ENCODE results near the gene NTM.
"Not testable (repeated sequence)": the region's sequence is repeated elsewhere in the genome, so short reads cannot be mapped to it uniquely, and the experiment has no call there.

NTM gene

DNA sequence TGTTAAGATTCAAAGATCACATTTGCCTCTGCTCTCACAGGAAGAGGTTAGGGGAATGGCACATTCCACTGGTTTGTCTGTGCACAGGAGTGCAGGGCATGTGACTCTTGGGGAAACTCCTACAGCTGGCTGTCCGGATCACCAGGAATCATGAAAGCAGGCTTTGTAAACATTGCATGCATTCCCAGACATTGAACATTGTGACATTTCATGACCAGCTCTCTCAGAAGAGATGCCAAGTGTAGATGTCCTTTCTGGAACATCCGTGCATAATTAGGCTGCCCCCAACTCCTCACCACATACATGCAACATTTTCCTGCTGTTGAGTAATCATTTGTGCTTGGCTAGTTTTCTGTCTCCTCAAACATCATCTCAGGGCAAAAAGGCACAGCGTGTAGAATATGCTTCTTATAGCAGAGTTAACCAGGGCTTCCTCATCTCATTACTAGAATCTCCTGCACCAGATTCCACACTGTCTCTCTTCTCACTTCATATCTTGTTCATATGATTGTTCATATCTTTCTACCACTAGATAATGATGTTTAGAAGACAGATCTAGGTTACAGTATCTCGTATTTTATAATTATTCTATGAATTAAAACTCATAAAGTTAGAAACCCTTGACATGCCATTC is 694.7 kb downstream of the NTM start:
- DNase-seq = no peak

DNA sequence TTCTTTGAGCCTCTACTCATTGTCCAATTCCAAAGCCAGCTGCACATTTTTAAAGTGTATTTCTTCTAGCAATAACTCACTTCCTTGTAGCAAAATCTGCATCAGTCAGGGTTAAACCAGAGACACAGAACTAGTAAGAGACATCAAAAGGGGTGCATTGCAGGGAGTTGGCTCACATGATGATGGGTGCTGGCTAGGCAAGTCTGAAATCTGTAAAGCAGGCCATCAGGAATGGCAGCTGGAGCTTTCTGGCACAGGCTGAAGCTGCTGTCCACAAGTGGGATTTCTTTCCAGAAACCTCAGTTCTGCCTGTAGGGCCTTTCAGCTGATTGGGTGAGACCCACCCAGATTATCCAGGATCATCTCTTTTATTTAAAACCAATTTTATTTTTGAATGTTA is 698.1 kb downstream of the NTM start:
- no peak for DNase-seq

DNA sequence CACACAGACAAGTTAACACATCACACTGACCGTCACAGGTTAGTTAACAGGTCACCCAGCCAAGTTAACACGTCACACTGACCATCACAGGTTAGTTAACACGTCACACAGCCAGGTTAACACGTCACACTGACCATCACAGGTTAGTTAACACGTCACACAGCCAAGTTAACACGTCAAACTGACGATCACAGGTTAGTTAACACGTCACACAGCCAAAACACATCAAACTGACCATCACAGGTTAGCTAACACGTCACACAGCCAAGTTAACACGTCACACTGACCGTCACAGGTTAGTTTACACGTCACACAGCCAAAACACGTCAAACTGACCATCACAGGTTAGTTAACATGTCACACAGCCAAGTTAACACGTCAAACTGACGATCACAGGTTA is 699.2 kb downstream of the NTM start:
- not testable (repeated sequence) for DNase-seq

DNA sequence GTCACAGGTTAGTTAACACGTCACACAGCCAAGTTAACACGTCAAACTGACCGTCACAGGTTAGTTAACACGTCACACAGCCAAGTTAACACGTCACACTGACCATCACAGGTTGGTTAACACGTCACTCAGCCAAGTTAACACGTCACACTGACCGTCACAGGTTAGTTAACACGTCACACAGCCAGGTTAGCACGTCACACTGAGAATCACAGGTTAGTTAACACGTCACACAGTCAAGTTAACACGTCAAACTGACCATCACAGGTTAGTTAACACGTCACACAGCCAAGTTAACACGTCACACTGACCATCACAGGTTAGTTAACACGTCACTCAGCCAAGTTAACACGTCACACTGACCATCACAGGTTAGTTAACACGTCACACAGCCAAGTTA is 700.5 kb downstream of the NTM start:
- not testable (repeated sequence) for DNase-seq

DNA sequence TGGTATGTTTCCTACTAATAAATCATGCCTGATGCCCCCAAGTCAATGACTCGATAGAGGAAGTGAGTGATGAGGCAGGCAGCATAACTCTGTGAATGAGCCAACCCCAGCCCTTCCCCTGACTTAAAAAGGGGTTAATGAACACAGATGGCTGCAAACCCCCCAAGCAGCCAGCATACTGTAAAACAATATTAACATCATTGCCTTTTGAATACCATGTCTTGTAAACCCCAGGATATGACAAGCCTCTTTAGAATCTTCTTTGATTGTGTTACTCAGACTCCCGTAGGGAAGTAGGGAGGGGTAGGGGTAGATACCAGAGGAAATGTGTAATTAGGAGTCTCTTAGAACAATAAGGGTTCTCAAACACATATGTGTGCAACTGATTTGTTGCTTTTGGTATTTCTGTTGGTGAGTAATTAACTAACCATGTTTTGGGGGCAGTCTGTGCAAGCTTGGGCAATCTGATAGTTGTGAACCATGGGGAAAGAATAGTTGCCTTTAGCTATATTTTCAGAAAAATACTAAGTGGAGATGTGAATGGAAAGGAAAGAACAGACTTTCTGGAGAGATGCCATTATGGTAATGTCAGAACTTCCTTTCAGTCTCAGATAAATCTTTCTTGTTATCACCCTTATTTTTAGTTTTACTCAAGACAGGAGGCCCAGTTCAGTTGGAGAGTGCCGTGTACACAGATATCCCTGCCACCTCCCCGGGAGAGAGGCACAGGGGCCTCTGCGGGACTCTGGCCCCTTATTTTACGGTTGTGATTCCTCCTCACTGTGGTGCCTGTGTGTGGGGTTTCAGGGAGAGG is 701.8 kb downstream of the NTM start:
- no peak for DNase-seq

DNA sequence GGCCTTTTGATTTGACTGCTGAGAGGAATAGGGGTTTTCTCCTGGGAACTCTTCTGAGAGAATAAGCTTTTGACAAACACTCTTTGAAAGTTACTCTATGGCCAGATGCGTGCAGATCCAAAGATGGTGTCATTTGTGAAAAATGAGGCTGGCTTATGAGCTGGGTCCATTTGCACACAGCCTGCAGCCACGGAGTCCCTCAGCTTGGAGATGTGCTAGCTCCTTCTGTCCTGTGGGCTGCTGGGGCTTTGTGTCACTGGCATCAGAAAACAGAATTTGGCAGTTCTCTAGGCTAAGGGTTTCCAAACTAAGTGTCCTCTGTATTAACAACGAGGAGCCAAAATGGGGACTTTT is 702.4 kb downstream of the NTM start:
- DNase-seq = no peak

DNA sequence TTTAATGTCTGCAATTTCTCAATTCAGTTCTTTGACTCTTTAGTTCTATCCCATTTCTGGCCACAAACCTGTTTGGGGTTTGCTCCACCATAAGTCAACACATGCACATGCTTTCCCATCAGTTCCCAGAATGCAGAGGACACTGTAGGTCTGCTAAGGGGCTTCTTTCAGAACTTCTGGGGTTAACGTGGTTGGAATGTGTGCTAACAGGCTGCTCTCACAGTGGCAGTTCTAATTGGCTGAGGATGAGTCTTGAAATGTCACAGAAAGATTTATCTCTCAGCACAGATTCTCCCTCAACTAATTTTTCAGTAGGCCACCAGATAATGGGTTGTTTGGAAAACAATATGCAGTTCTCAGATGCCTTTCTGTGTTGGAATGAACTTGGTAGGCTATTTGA is 703.4 kb downstream of the NTM start:
- DNase-seq = no peak

DNA sequence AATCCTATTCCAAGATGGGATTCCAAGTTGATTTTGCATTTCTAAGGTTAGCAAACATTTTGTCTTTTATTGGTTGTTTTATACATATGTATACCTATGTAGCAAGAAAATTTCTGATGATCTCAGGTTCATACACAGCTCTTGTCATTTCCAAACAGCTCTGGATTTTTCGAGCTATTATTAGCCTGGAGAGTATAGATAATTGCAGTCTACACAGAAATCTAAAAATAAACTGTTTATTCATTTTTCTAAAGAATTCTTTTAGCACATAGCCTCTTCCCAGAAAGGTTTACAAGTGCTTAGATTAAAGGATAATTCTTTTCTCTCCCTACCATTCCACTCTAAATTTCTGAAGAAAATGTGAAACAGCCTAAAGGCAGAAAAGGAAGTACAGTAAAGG is 705.0 kb downstream of the NTM start:
- no peak for DNase-seq

DNA sequence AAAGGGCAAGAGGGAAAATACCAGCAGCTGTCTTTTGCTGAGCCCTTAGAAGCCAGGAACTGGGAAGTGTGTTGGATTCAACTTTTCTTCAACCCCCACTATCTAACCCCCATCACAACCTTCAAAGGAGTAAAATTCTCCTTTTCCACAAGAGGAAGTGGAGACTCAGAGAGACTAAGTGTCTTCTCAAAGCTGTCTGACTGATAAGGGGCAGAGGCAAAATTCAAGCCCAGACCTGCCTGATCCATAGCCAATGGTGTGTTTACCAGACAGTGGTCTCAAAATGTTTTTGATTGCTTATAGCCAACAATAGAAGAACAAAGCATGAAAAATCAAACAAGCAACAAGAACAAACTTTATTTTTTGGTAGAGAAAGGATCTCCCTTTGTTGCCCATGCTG is 707.0 kb downstream of the NTM start:
- no peak for DNase-seq

DNA sequence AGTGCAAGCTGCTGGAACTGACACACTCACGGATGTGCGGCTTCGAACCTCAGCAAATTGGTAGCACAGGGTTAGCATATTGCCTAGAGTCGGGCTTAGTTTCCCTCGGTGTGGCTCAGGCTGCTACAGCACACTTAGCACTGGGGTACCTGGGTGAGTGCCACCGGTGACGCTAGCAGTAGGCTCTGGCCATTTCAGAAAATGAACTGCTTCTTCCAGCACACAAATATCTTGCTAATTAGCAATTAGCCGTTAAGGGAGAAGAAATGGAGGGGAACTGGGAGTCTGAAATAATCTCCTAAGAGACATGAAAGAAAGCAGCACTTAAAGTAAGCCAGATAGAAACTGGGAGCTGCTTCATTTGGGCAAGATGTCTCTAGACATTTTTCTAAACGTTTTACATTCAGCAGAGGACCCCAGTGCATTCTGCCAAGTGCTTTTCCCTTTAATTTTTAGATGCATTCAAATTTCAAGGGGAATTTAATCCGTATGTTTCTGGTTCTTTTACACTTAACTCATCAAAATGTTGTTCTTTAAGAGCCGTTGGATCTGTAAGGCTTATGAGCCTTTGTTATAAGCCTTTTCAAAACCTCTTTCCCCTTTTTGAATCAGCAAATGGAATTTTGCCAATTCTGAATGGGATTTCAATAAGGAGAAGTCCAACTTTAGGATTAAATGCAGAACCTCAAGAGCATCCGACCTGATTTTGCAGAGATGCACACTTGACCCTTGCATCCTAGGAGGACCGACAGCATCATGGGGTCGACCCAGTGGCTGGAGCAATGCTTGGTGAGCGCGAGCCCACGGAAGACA is 708.1 kb downstream of the NTM start:
- no peak for DNase-seq

DNA sequence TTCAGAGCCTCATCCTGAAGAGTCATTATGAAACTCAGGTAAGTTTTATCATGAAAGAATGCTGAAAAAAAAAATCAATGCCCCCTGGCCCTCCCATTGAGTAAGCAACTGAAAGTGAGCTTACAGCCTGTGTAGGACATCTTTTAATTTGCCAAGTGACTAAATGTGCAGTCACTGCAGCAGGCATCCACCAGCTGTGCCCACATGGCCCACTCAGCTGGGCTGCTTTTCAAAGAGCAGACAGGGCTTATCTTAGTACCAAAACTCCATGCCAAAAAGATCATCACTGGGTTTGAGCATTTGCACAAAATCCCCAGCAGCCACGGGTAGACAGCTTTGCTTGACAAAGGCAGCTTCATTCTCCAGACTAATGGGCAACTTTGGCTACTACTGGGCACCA is 709.7 kb downstream of the NTM start:
- DNase-seq = no peak

DNA sequence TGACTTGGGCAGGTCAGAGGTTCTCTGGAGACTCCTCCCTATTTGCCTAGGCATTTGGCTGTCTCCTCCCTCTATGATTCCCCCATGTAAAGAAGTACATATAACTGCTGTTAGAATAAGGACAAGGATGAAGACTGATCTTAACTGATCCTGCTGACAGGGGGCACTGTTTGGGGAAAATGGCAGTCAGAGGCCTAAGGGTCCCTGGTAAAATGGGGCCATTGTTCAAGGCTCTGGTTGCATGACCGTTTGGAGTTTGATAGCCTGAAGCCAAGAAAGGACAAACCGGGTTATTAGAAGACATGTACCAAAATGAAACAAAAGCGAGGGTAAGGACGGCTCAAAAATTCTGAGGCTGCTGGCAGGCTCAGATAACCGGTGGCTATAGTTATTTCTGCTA is 712.2 kb downstream of the NTM start:
- no peak for DNase-seq

DNA sequence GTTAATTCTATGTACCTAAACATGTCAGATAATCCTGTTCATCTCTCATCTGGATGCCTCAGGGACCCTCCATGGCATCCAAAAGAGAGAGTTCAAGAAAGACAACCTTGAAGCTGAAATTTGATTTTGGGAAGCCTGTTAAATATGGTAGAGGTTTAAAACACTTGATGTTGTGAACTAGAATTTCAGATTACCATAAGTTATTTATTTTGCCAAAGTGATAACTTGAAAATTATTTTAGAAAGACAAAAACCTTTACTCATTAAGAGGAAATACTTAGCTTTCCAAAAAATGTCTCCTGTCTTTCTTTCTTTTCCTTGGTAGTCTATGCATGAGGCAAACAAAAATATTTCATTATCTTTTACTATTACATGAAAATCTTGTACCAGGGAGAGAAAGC is 714.0 kb downstream of the NTM start:
- no peak for DNase-seq

DNA sequence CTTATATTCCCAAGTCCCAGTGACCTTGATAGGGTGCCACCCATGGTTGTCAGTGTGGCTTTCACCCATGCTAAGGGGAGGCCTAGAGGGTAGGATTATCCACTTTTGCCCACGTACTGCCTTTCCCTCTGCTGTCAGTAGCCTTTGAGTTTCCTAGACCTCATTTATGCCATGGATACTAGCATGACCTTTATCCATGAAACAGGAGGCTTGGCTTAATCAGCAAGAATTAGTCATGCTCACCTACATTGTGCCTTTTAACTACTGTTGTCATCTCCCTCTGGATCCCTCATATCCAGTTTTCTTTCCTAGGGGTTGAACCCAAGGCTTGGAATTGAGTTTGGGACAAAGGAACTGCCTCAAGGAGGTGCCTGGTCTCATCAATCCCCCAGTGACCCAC is 716.7 kb downstream of the NTM start:
- no peak for DNase-seq

DNA sequence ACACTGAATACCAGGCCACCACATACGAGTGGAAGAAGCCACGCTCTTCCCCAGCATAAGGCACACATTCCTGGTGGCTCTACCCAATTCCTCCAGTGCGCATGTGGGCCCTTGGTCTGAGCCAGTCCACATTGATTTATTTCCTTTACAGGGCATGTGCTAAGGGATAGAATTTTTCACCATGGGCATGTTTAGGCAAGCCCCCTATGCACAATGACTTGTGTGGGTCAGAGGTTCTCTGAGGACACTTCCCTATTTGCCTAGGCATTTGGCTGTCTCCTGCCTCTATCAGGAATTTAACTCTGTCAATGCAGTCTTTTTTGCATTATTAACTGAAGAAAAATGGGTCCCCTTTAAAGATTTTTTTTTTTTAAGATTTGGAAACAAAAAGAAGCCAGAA is 718.1 kb downstream of the NTM start:
- no peak for DNase-seq

DNA sequence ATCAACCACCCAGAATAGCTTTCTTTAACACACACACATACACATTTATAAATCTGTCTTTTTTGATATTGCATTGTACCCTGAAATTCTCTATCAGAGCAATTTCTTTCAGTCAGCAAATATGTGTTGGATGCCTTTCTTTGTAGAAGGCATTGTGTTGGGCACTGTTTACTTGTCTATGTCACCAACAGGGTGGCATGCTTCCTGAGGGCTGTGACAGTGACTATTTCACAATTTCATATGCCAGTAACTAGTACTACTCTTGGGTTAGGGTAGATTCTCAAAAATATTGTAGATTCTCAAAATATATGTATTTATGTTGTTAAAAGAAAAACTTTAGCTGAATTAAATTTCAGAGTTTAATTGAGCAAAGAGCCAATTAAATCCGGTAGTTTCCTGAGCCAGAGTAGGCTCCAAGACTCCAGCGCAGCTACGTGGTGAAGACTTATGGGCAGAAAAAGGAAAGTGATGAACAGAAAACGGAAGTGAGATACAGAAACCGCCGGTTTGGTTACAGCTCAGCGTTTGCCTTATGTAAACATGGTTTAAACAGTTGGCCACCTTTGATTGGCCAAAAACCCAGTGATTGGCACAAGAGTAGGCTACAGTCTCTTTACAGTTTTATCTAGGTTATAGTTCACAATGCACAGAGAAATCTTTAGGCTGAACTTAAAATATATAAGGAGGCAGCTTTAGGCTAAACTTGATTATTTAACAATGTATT is 723.3 kb downstream of the NTM start:
- DNase-seq = no peak

DNA sequence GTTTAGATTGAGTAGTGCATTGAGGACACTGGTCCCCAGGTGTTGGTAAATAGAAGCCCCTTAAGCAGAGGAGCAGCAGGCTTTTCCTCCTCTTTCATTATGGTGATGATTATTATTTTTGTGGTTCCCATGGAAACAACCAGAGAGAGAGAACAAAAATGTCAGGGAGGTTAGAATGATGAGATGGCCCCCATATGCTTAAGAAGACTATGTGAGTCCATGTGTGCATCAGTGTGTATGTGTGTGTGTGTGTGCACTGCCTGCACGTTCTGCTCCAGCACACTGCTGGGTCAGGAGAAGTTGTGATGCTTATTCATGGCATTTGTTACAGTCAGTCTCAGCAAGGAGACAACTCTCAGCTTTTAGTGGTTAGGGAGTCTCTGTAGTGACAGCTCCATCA is 724.2 kb downstream of the NTM start:
- DNase-seq = no peak

DNA sequence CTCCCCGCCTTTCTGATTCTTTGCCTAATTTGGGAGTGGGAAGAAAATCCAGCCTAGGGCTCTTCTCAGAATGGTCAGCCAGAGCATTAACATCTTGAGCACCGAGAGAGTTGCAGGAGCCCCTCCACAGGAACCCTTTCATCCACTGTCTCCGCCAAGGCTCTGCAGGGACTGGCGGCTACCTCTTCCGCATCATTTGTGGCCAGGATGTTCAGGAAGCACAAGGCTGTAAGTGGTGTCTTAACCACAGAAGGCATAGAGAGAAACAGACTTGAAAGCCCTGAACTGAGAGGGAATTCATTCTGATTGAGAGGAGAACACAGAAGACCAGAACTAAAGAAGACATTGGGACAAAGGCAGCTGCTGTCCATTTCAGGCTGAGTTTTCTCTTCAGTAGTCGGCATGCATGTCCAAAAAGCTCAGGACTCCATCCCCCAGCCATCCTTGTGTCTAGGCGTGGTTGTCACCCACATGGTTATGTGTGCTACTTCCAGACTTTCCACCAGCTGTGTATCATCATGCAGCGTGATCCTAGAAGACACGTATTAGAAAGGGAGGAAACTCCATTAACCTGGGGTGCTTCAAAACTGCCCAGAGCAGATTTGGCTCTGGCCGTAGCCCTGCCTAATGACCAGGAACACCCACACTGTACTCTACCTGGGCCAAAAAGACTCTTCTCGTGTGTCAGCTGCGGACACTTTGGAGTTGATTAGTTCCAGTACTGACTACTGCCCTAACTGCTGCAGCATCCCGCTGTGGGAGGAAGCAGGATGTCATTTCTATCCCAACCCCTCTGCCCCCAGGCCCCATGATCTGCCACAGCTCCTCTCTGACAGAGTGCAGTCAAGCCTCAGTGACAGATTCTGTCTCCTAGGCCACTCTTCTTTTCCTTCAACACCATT is 725.1 kb downstream of the NTM start:
- no peak for DNase-seq

DNA sequence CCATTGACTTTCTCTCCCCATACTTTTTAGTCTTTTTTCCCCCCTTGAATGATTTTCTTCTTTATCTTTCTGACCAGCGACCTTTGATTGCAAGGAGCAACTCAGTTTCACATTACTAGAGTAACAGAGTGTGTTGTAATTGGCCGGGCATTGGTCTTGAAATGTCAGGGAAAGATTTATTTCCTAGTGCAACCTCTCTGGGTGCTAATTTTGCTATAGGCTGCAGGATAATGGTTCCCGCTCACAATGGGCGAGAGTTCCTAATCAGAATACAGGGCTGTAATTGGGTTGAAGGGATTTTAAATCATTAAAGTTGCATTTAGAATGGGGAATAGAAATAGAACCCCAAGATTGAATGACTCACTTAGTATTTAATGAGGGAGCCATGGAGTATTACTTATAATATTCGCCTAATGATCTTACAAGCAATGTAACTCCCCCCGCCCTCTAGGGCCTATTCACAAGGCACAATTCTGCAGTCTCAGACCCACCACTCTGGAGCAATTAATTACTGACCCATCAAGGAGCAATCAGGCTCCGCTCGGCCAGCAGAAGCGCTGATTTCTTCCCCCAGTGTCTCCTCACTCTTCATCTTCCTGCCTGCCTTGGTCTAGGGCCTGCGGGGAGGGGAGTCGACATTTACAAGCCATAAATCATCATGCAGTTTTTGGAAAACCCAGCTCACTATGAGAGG is 725.9 kb downstream of the NTM start:
- no peak for DNase-seq

DNA sequence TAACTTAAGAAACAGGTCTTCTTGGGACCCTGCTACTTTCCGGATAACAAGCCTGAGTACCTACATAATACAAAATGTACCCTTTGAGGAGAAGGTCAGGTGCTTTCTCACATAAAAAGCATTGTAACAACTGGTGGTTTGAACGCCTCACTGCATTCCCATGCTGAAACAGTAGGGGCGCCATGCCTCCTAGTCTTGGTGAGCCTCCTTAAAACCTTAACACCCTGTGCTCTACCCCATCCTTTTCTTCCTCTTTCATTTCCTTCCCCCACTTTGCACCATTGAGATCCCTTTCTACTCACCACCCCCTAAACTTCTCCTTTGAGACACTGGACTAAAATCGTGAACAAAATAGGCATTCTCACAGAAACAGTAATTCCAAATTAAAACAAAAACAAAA is 729.3 kb downstream of the NTM start:
- DNase-seq = peak; percentile 31

DNA sequence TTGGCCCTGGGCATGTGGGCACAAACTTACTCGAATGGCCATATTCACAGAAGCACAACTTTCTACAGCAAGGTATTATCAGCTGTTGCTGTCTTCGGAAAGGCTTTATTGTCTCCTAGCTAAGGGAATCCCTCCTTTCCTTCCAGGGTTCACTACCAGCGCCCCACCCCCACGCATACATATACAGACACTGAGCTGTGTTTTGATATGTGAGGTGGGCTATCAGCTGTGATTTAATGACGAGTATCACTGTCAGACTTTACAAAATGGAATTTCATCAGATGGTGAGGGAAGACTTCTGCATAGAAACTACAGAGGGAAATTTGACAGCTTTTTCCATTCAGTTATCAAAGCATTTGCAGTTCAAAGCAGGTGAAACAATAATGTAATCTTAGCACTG is 730.2 kb downstream of the NTM start:
- no peak for DNase-seq

DNA sequence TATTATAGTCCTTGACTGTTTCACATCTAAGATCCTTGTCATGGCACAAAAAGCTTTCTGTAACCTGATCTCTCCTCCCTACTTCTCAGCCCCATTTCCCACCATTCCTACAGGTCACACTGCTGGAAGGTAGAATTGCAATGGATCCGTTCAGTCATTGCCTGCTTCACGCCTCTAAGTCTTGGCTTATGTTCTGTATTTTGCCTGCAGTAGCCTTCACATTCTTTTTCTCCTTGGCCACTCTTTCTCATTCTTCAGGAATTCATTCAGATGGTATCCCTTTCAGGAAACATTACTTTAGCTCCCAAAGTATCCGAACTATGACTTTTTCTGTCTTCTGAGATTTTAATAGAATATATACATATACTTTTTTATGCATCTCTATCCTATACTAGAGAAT is 731.5 kb downstream of the NTM start:
- DNase-seq = no peak

Measured in hematopoietic multipotent progenitor cell treated with erythropoietin and hydrocortisone succinate and interleukin-3 and kit ligand, for 4 days (in vitro differentiated cells).